HEK293 (cell line): ENCODE data around the gene ETV6.

Source experiments
- CTCF ChIA-PET: fragments of 350-600 bp; formaldehyde crosslinking; extraction: SDS; loops from one replicate; lab custom pipeline; 2021; ENCODE audit warnings: antibody characterized with exemption; lab: Yijun Ruan, JAX
- POLR2A ChIA-PET: fragments of 300-600 bp; formaldehyde crosslinking; extraction: SDS; loops from one replicate; lab custom pipeline; 2020; ENCODE audit warnings: antibody characterized with exemption, inconsistent platforms; lab: Yijun Ruan, JAX
- H3K27ac ChIP-seq: fragments of 200-500 bp; sonication (Bioruptor generic); 2 replicates; pipeline ENCODE4 v1.5.1; 2014; ENCODE audit warnings: low read depth, low read length, control low read depth, inconsistent platforms; ENCODE audit errors: extremely low read depth
- H3K36me3 ChIP-seq, 2 experiments: fragments of 200-500 bp in 1 of 2; sonication (Bioruptor generic) in 1 of 2; 1 replicate in 1 of 2; 2 replicates in 1 of 2; pipeline ENCODE4 v1.5.1; 2014 to 2017; ENCODE audit warnings: inconsistent platforms in 2 of 2, low read length in 2 of 2; ENCODE audit not compliant: control insufficient read depth in 2 of 2, insufficient read depth in 1 of 2
- H3K4me1 ChIP-seq: fragments of 200-500 bp; sonication (Bioruptor generic); 2 replicates; pipeline ENCODE4 v1.5.1; 2014; ENCODE audit warnings: mild to moderate bottlenecking, low read length, inconsistent platforms; ENCODE audit not compliant: control insufficient read depth, insufficient read depth
- H3K4me3 ChIP-seq: 2 replicates; pipeline ENCODE4 v1.5.1; 2011; ENCODE audit warnings: low read depth, mild to moderate bottlenecking, control low read depth, low read length, moderate library complexity
- H3K9me3 ChIP-seq: fragments of 200-500 bp; sonication (Bioruptor generic); 2 replicates; pipeline ENCODE4 v1.5.1; 2014; ENCODE audit warnings: low read depth, low read length, inconsistent platforms; ENCODE audit not compliant: control insufficient read depth, insufficient read depth
- EGR2 ChIP-seq: fragments of 450-650 bp; formaldehyde crosslinking; IDR thresholded peaks from 2 replicates; pipeline ENCODE4 v1.5.1; 2016; ENCODE audit warnings: low read depth, missing biosample characterization, missing genetic modification characterization
- GLIS1 ChIP-seq: fragments of 450-650 bp; formaldehyde crosslinking; IDR thresholded peaks from 2 replicates; pipeline ENCODE4 v1.5.1; 2016; ENCODE audit warnings: missing biosample characterization, missing genetic modification characterization
- KLF10 ChIP-seq: fragments of 450-650 bp; IDR thresholded peaks from 2 replicates; pipeline ENCODE4 v1.5.1; 2018; ENCODE audit warnings: missing biosample characterization, mild to moderate bottlenecking, missing genetic modification characterization
- OSR2 ChIP-seq: fragments of 450-650 bp; formaldehyde crosslinking; IDR thresholded peaks from 2 replicates; pipeline ENCODE4 v1.5.1; 2016; ENCODE audit warnings: missing biosample characterization, missing genetic modification characterization
- RBAK ChIP-seq: fragments of 450-650 bp; formaldehyde crosslinking; IDR thresholded peaks from 2 replicates; pipeline ENCODE4 v1.5.1; 2016; ENCODE audit warnings: missing biosample characterization, missing genetic modification characterization
- SCRT2 ChIP-seq: fragments of 450-650 bp; formaldehyde crosslinking; IDR thresholded peaks from 2 replicates; pipeline ENCODE4 v1.5.1; 2016; ENCODE audit warnings: missing biosample characterization, missing genetic modification characterization
- TRIM28 ChIP-seq: IDR thresholded peaks from 2 replicates; pipeline ENCODE4 v1.6.1; 2011; ENCODE audit warnings: low read length, control low read depth, borderline replicate concordance
- YY1 ChIP-seq: fragments of 450-650 bp; formaldehyde crosslinking; IDR thresholded peaks from 2 replicates; pipeline ENCODE4 v1.5.1; 2018; ENCODE audit warnings: missing biosample characterization, missing genetic modification characterization
- ZNF112 ChIP-seq: fragments of 450-650 bp; formaldehyde crosslinking; IDR thresholded peaks from 2 replicates; pipeline ENCODE4 v1.5.0; 2017; ENCODE audit warnings: missing biosample characterization, missing genetic modification characterization
- ZNF19 ChIP-seq: fragments of 450-650 bp; formaldehyde crosslinking; IDR thresholded peaks from 2 replicates; pipeline ENCODE4; 2016; ENCODE audit warnings: missing biosample characterization, missing genetic modification characterization, low read depth
- ZNF324 ChIP-seq: fragments of 450-650 bp; formaldehyde crosslinking; IDR thresholded peaks from 2 replicates; pipeline ENCODE4 v1.5.1; 2016; ENCODE audit warnings: missing biosample characterization, missing genetic modification characterization
- ZNF501 ChIP-seq: fragments of 450-650 bp; formaldehyde crosslinking; IDR thresholded peaks from 2 replicates; pipeline ENCODE4 v1.5.1; 2016; ENCODE audit warnings: missing biosample characterization, missing genetic modification characterization
- ZNF623 ChIP-seq: fragments of 450-650 bp; formaldehyde crosslinking; IDR thresholded peaks from 2 replicates; pipeline ENCODE4 v1.5.1; 2016; ENCODE audit warnings: missing biosample characterization, missing genetic modification characterization
- ZXDB ChIP-seq: fragments of 450-650 bp; formaldehyde crosslinking; IDR thresholded peaks from 2 replicates; pipeline ENCODE4 v1.5.1; 2016; ENCODE audit warnings: missing biosample characterization, missing genetic modification characterization
- TF ChIP-seq, protein P1 (sequence below): fragments of 450-650 bp; formaldehyde crosslinking; IDR thresholded peaks from 2 replicates; pipeline ENCODE4 v1.5.1; 2016; ENCODE audit warnings: missing biosample characterization, missing genetic modification characterization
- TF ChIP-seq, protein P2 (sequence below): fragments of 450-650 bp; formaldehyde crosslinking; IDR thresholded peaks from 2 replicates; pipeline ENCODE4 v1.5.1; 2017; ENCODE audit warnings: missing biosample characterization, missing genetic modification characterization
- TF ChIP-seq, protein P3 (sequence below): fragments of 450-650 bp; formaldehyde crosslinking; IDR thresholded peaks from 2 replicates; pipeline ENCODE4 v1.5.1; 2016; ENCODE audit warnings: missing biosample characterization, missing genetic modification characterization
- TF ChIP-seq, protein P4 (sequence below): fragments of 450-650 bp; formaldehyde crosslinking; IDR thresholded peaks from 2 replicates; pipeline ENCODE4 v1.5.1; 2017; ENCODE audit warnings: missing biosample characterization, missing genetic modification characterization
- TF ChIP-seq, protein P5 (sequence below): fragments of 450-650 bp; formaldehyde crosslinking; IDR thresholded peaks from 2 replicates; pipeline ENCODE4 v1.5.1; 2016; ENCODE audit warnings: missing biosample characterization, missing genetic modification characterization
- TF ChIP-seq, protein P6 (sequence below): fragments of 450-650 bp; formaldehyde crosslinking; IDR thresholded peaks from 2 replicates; pipeline ENCODE4 v1.5.1; 2016; ENCODE audit warnings: missing biosample characterization, missing genetic modification characterization
- TF ChIP-seq, protein P7 (sequence below): fragments of 450-650 bp; formaldehyde crosslinking; IDR thresholded peaks from 2 replicates; pipeline ENCODE4 v1.5.0; 2017; ENCODE audit warnings: missing biosample characterization, missing genetic modification characterization, borderline replicate concordance

ETV6 gene

DNA sequence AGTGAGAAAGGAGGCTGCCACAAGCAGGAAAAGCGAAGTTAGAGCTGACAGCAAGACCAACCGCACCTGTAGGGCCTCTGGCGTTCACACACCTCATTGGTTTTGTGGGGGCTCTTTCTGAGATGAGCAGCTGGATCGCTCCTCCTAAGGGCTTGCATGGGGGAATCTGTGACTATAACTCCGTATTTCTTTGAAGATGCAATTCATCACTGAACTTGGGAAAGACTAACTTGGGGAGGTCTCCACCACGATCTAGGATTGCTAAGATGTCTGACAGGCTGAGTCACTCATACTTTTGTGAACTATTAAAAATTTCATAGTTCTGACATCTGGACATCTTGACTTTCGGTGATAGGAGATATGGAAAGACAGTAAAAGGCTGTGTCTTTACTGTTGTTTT, 173.6 kb downstream of the ETV6 start:
- no peak overlapping the region for H3K27ac ChIP-seq
- H3K36me3 ChIP-seq = no peaks in the 10 kb centered on the region
- TF ChIP-seq OSR2 (no peak), ZNF324 (no peak)
- no peaks in the 10 kb centered on the region for H3K4me1 ChIP-seq
- CTCF ChIA-PET = no interaction called here
- no peak overlapping the region for H3K4me3 ChIP-seq
- H3K9me3 ChIP-seq = no peaks in the 10 kb centered on the region
- POLR2A ChIA-PET = no interaction called here

DNA sequence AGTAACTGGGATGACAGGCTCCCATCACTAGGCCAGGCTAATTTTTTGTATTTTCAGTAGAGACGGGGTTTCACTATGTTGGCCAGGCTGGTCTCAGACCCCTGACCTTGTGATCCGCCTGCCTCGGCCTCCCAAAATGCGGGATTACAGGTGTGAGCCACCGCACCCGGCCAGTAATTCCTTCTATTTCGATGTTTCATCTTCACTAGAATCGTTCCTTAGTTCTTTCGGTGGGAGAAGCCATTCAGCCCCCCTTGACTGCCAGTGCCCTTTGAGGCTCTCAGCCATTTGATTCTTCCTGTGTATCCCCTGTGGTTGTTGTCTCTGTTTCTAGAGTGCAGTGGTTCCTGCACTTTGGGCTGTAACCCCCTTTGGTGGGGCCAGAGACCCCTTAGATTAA, 174.1 kb downstream of the ETV6 start:
- Histone ChIP-seq H3K4me1 (no peaks in the 10 kb centered on the region), H3K27ac (no peak overlapping the region)
- CTCF ChIA-PET = interaction anchor here (0.5 kb wide), 1 partner anchor 242 kb away, joined by 5 read pairs; no protein-coding TSS in a partner anchor

DNA sequence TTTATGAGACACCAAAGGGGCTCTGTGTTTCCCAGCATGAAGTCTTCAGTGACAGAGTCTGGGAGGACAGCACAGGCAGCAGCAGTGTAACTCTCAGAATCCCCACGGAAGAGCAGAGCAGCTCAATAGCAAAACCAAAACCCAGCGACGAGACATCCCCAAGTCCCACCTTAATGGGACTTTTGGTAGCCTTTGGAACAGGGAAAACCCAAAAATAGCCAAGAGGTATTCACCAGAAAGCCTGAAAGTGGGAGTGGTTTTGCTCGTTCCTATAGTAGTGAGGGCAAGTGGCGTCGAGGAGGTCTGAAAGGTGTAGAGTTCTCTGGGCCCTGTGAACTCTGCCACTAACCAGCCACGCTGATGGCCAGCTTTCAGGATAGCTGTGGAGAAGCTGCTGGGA, 174.6 kb downstream of the ETV6 start:
- Histone ChIP-seq H3K36me3 (no peaks in the 10 kb centered on the region), H3K4me1 (no peaks in the 10 kb centered on the region), H3K4me3 (no peak overlapping the region), H3K9me3 (no peaks in the 10 kb centered on the region), H3K27ac (no peak overlapping the region)
- CTCF ChIA-PET = interaction anchor here (0.5 kb wide), 1 partner anchor 242 kb away, joined by 5 read pairs; no protein-coding TSS in a partner anchor
- POLR2A ChIA-PET = no interaction called here
- TF ChIP-seq EGR2 (no peak), SCRT2 (tag by site-specific recombination) (no peak), ZNF19 (tag by site-specific recombination) (no peak), ZNF112 (no peak), ZNF501 (tag by site-specific recombination) (no peak), KLF10 (tag by site-specific recombination) (no peak), ZNF623 (tag by site-specific recombination) (no peak), TRIM28 (no peak), GLIS1 (tag by site-specific recombination) (no peak), RBAK (no peak), ZXDB (no peak)
- TF ChIP-seq, protein P1, sequence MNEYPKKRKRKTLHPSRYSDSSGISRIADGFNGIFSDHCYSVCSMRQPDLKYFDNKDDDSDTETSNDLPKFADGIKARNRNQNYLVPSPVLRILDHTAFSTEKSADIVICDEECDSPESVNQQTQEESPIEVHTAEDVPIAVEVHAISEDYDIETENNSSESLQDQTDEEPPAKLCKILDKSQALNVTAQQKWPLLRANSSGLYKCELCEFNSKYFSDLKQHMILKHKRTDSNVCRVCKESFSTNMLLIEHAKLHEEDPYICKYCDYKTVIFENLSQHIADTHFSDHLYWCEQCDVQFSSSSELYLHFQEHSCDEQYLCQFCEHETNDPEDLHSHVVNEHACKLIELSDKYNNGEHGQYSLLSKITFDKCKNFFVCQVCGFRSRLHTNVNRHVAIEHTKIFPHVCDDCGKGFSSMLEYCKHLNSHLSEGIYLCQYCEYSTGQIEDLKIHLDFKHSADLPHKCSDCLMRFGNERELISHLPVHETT = no peak
- TF ChIP-seq, protein P2, sequence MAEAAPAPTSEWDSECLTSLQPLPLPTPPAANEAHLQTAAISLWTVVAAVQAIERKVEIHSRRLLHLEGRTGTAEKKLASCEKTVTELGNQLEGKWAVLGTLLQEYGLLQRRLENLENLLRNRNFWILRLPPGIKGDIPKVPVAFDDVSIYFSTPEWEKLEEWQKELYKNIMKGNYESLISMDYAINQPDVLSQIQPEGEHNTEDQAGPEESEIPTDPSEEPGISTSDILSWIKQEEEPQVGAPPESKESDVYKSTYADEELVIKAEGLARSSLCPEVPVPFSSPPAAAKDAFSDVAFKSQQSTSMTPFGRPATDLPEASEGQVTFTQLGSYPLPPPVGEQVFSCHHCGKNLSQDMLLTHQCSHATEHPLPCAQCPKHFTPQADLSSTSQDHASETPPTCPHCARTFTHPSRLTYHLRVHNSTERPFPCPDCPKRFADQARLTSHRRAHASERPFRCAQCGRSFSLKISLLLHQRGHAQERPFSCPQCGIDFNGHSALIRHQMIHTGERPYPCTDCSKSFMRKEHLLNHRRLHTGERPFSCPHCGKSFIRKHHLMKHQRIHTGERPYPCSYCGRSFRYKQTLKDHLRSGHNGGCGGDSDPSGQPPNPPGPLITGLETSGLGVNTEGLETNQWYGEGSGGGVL (tag by site-specific recombination) = no peak
- TF ChIP-seq, protein P3, sequence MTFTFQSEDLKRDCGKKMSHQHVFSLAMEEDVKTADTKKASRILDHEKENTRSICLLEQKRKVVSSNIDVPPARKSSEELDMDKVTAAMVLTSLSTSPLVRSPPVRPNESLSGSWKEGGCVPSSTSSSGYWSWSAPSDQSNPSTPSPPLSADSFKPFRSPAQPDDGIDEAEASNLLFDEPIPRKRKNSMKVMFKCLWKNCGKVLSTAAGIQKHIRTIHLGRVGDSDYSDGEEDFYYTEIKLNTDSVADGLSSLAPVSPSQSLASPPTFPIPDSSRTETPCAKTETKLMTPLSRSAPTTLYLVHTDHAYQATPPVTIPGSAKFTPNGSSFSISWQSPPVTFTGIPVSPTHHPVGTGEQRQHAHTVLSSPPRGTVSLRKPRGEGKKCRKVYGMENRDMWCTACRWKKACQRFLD (tag by site-specific recombination) = no peak
- TF ChIP-seq, protein P4, sequence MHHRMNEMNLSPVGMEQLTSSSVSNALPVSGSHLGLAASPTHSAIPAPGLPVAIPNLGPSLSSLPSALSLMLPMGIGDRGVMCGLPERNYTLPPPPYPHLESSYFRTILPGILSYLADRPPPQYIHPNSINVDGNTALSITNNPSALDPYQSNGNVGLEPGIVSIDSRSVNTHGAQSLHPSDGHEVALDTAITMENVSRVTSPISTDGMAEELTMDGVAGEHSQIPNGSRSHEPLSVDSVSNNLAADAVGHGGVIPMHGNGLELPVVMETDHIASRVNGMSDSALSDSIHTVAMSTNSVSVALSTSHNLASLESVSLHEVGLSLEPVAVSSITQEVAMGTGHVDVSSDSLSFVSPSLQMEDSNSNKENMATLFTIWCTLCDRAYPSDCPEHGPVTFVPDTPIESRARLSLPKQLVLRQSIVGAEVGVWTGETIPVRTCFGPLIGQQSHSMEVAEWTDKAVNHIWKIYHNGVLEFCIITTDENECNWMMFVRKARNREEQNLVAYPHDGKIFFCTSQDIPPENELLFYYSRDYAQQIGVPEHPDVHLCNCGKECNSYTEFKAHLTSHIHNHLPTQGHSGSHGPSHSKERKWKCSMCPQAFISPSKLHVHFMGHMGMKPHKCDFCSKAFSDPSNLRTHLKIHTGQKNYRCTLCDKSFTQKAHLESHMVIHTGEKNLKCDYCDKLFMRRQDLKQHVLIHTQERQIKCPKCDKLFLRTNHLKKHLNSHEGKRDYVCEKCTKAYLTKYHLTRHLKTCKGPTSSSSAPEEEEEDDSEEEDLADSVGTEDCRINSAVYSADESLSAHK (tag by site-specific recombination) = no peak
- TF ChIP-seq, protein P5, sequence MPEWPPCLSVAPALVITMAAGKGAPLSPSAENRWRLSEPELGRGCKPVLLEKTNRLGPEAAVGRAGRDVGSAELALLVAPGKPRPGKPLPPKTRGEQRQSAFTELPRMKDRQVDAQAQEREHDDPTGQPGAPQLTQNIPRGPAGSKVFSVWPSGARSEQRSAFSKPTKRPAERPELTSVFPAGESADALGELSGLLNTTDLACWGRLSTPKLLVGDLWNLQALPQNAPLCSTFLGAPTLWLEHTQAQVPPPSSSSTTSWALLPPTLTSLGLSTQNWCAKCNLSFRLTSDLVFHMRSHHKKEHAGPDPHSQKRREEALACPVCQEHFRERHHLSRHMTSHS = no peak
- TF ChIP-seq, protein P6, sequence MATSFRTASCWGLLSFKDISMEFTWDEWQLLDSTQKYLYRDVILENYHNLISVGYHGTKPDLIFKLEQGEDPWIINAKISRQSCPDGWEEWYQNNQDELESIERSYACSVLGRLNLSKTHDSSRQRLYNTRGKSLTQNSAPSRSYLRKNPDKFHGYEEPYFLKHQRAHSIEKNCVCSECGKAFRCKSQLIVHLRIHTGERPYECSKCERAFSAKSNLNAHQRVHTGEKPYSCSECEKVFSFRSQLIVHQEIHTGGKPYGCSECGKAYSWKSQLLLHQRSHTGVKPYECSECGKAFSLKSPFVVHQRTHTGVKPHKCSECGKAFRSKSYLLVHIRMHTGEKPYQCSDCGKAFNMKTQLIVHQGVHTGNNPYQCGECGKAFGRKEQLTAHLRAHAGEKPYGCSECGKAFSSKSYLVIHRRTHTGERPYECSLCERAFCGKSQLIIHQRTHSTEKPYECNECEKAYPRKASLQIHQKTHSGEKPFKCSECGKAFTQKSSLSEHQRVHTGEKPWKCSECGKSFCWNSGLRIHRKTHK = no peak
- TF ChIP-seq, protein P7, sequence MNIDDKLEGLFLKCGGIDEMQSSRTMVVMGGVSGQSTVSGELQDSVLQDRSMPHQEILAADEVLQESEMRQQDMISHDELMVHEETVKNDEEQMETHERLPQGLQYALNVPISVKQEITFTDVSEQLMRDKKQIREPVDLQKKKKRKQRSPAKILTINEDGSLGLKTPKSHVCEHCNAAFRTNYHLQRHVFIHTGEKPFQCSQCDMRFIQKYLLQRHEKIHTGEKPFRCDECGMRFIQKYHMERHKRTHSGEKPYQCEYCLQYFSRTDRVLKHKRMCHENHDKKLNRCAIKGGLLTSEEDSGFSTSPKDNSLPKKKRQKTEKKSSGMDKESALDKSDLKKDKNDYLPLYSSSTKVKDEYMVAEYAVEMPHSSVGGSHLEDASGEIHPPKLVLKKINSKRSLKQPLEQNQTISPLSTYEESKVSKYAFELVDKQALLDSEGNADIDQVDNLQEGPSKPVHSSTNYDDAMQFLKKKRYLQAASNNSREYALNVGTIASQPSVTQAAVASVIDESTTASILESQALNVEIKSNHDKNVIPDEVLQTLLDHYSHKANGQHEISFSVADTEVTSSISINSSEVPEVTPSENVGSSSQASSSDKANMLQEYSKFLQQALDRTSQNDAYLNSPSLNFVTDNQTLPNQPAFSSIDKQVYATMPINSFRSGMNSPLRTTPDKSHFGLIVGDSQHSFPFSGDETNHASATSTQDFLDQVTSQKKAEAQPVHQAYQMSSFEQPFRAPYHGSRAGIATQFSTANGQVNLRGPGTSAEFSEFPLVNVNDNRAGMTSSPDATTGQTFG (tag by site-specific recombination) = no peak

More for the DNA sequence above, 174.1 kb downstream of the ETV6 start:
- Histone ChIP-seq H3K4me3 (no peak overlapping the region), H3K36me3 (no peaks in the 10 kb centered on the region), H3K9me3 (no peaks in the 10 kb centered on the region)
- TF ChIP-seq ZNF112 (no peak), YY1 (no peak)
- POLR2A ChIA-PET = no interaction called here
